HTERT RPE-1 (cell line): ENCODE results near the gene ENOX2.

Source experiments
- in situ Hi-C: fragments of 300-500 bp; cut with MboI; formaldehyde crosslinking; loops from 4 replicates; pipeline ENCODE4 v1.14.3; 2020; ENCODE audit warnings: low sequenced_read_pairs

The ENOX2 gene

GRCh38 chrX:130645955-130646583, 256.9 kb downstream of the ENOX2 start:
- in situ Hi-C loops: no loop called here

DNA sequence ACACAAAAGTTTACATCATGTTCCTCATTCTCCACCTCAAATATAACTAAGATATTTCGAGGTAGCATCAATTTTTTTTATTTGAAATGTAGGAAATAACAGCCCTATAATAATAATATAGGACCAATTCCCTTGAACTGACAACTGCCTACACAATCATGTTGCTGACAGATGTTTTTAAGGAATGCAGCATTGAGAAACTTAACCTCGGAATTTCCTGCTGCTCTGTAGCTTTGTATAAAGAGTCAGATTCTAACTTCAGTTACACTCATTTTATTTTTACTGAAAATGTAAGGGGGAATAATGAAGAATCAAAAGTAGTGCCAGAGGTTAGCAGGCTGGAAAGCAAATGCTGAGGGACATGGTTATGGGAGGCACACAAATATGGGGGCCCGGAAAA, 265.4 kb downstream of the ENOX2 start:
- in situ Hi-C loops: no loop called here

- in situ Hi-C loops: no loop called here
Observed at GRCh38 chrX:130636277-130636676, 266.7 kb downstream of the ENOX2 start.

GRCh38 chrX:130631011-130631410, 272.0 kb downstream of the ENOX2 start:
- in situ Hi-C loops: no loop called here

GRCh38 chrX:130628516-130628915, 274.5 kb downstream of the ENOX2 start:
- in situ Hi-C loops: no loop called here

GRCh38 chrX:130626521-130626920, 276.5 kb downstream of the ENOX2 start:
- in situ Hi-C loops: no loop called here

DNA sequence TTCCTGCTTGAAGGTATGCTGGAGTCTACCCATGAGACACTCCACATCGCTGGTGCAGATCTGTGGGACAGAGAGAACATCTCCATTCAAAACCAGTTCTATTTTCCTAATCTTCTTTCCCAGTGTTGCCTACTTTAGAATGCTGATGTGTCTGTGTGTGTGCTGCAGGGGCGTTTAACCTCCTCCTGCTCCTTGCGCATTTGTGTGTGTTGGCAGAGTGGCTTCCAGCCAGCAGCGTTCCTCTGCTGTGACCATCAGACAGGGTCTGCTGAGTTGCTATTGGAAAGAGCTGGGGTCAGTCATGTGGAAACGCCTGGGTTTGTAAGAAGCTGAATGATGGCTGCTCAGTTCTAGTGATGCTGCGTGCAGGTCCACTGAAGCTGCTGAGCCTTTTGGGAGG, 277.6 kb downstream of the ENOX2 start:
- in situ Hi-C loops: no loop called here

DNA sequence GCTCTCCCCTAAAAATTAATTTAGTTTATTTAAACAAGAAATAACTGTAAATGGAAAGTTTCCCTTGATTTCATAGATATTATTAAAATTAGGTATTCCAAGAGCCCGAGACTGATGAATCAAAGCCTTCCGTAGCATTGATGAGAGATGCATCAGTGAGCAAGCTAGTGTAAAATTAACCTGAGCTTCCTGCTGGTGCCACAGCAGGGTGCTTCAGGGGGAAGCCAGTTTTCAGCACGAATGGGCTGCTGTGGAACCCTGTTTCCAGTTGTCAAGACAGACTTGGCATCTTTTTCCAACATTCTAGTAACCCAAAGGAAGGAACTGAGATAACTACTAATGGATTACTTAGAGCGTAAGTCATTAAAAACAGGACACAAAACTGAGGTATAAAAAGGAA, 279.5 kb downstream of the ENOX2 start:
- in situ Hi-C loops: no loop called here

DNA sequence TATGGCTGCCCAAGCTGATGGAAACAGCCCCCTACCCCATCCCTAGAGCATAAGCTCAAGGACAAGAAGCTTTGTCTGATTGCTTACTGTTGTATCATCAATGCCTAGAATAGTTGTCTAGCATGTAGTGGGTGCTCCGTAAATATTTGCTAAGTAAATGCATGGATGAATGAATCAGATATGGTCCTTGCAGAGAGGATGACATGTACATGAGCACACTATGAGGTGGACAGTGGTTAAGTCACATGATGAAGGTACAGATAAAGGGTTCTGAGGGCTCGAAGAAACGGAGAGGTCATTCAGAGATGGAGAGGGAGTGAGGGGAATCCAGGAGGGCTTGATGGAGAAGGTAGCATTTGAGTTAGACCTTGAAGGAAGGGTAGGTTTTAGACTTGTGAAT, 287.1 kb downstream of the ENOX2 start:
- in situ Hi-C loops: no loop called here

GRCh38 chrX:130607431-130607830, 295.6 kb downstream of the ENOX2 start:
- in situ Hi-C loops: no loop called here

GRCh38 chrX:130606425-130606824, 296.6 kb downstream of the ENOX2 start:
- in situ Hi-C loops: no loop called here

DNA sequence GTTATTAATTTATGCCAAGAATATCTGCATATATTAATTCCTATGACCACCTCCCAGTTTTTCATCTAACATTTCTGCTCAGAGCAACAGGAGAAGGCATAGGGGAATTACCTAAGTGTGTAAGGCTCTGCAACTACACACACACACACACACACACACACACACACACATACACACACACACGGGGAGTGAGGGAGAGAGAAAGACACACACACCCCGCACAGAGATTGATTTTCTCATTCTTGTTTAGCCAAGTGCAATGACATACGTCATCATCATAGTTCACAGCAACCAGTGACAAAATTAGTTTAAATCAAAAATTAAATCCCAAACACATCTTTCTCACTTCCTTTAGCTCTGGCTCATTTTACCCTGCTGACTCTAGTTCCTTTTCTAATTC, 298.1 kb downstream of the ENOX2 start:
- in situ Hi-C loops: no loop called here

GRCh38 chrX:130594453-130594916, 308.5 kb downstream of the ENOX2 start:
- in situ Hi-C loops: no loop called here

- in situ Hi-C loops: no loop called here
Observed at GRCh38 chrX:130593911-130594310, 309.1 kb downstream of the ENOX2 start.

DNA sequence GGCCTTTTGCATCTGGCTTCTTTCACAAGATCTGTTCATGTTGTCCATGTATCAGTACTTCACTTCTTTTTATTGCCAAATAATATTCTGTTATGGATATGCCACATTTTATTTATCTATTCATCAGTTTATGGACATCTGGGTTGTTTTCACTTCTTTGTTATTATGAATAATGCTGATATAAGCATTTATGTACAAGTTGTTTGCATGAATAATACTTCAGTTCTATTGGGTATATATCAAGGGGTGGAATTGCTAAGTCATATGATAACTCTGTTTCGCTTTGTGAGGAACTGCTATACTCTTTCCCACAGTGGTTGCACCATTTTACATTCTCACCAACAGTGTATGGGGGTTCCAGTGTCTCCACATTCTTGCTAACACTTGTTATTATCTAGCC, 310.8 kb downstream of the ENOX2 start:
- in situ Hi-C loops: no loop called here

GRCh38 chrX:130578906-130579305, 324.1 kb downstream of the ENOX2 start:
- in situ Hi-C loops: no loop called here

GRCh38 chrX:130577431-130577830, 325.6 kb downstream of the ENOX2 start:
- in situ Hi-C loops: no loop called here

DNA sequence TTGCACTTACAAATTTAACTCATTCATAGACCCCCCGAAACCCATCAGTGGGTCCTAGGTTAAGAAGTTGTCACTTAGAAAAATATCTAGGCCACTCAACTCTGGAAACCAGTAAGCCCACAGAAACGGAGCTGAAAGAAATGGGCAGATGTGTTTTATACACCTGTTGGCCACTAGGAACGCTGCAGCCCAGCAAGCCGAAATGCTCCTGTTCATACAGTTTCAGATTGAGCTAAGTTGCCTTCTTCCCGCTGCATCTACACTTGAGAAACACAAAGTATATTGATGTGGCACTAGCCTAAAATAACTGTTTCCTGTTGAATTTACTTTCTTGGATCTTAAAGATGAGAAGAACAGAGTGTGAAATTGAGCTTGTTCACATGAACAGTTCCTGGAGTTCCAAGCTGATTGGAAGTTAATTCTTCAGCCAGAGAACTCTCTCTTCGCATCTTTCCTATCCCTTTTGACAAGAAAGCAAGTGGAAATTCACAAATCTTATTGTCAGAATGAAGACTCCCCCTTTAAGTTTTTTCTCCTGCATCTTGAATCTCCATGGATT, 327.1 kb downstream of the ENOX2 start:
- in situ Hi-C loops: no loop called here
